Hepatocyte (in vitro differentiated cells): ENCODE measurements around the gene EPHB3. TPM values are rescaled to one million over a fixed set of nuclear protein-coding genes. Genes with fewer than 3 reads are reported as not detected.
"Not testable (repeated sequence)": the region's sequence is repeated elsewhere in the genome, so short reads cannot be mapped to it uniquely, and the experiment has no call there.

ENCODE experiments used
- DNase-seq: peaks from one replicate; pipeline ENCODE4 v3.0.0-alpha.2; 2016; ENCODE audit warnings: low spot score
- H2AFZ ChIP-seq: fragments of 200-600 bp; sonication (generic); 2 replicates; pipeline ENCODE4 v1.6.0; 2016; ENCODE audit warnings: antibody characterized with exemption, mild to moderate bottlenecking
- H3K27ac ChIP-seq: fragments of 200-600 bp; sonication (generic); 2 replicates; pipeline ENCODE4 v1.5.1; 2016; ENCODE audit warnings: mild to moderate bottlenecking
- H3K27me3 ChIP-seq: fragments of 200-600 bp; sonication (generic); 2 replicates; pipeline ENCODE4 v1.6.1; 2016
- H3K36me3 ChIP-seq: fragments of 200-600 bp; sonication (generic); replicated peaks from 2 replicates; pipeline ENCODE4 v1.5.1; 2016; ENCODE audit warnings: low read depth; ENCODE audit not compliant: insufficient read depth
- H3K4me1 ChIP-seq: fragments of 200-600 bp; sonication (generic); 2 replicates; pipeline ENCODE4 v1.5.1; 2016; ENCODE audit warnings: mild to moderate bottlenecking, moderate library complexity; ENCODE audit not compliant: insufficient read depth
- H3K4me2 ChIP-seq: fragments of 200-600 bp; sonication (generic); 2 replicates; pipeline ENCODE4 v1.6.0; 2016
- H3K4me3 ChIP-seq: fragments of 200-600 bp; sonication (generic); 2 replicates; pipeline ENCODE4 v1.5.1; 2016; ENCODE audit warnings: mild to moderate bottlenecking
- H3K79me2 ChIP-seq: fragments of 200-600 bp; sonication (generic); 2 replicates; pipeline ENCODE4 v1.6.0; 2017; ENCODE audit warnings: mild to moderate bottlenecking
- H3K9me2 ChIP-seq: fragments of 200-600 bp; sonication (generic); replicated peaks from 2 replicates; pipeline ENCODE4 v1.6.0; 2017; ENCODE audit warnings: mild to moderate bottlenecking; ENCODE audit not compliant: insufficient read depth
- H3K9me3 ChIP-seq: fragments of 200-600 bp; sonication (generic); 2 replicates; pipeline ENCODE4 v1.5.1; 2016; ENCODE audit warnings: low read depth, mild to moderate bottlenecking
- H4K20me1 ChIP-seq: fragments of 200-600 bp; sonication (generic); 2 replicates; pipeline ENCODE4 v1.6.0; 2016; ENCODE audit warnings: mild to moderate bottlenecking; ENCODE audit not compliant: insufficient read depth, poor library complexity, severe bottlenecking
- CTCF ChIP-seq: fragments of 200-600 bp; sonication (generic); IDR thresholded peaks from 2 replicates; pipeline ENCODE4 v1.5.1; 2016; ENCODE audit warnings: antibody characterized with exemption, mild to moderate bottlenecking; ENCODE audit not compliant: poor library complexity
- EZH2 ChIP-seq: fragments of 200-600 bp; sonication (generic); IDR thresholded peaks from 2 replicates; pipeline ENCODE4 v1.6.1; 2016; ENCODE audit warnings: antibody characterized with exemption, mild to moderate bottlenecking, borderline replicate concordance
- EZH2phosphoT487 ChIP-seq: fragments of 200-600 bp; sonication (generic); IDR thresholded peaks from one replicate; pipeline ENCODE4 v1.6.1; 2018; ENCODE audit warnings: antibody characterized with exemption, mild to moderate bottlenecking, low read depth, moderate library complexity; ENCODE audit not compliant: unreplicated experiment, severe bottlenecking
- WGBS: methylation state at CpG from one replicate; pipeline ENCODE4 v1.1.6; 2016; ENCODE audit warnings: low lambda C conversion rate; ENCODE audit errors: missing lambda C conversion rate; 5-methylcytosine and 5-hydroxymethylcytosine counted together
- polyA plus RNA-seq: library from polyadenylated mRNA; unstranded; fragments of >200 nt; fragmentation: Nextera tagmentation; extraction: Ambion mirVana; gene quantifications from 2 replicates; pipeline ENCODE4 v1.2.1, GENCODE V29; 2016
- total RNA-seq: library from RNA; depleted of rRNA; stranded (reverse); fragments of >200 nt; gene quantifications from 2 replicates; pipeline ENCODE4 v1.2.3, GENCODE V29; 2014

Gene EPHB3
- total and polyA plus RNA-seq, 2 experiments from 2014 or later = 11.0 to 22.0 TPM

- H2AFZ ChIP-seq = no peak overlapping the region
- no peak overlapping the region for H3K4me2 ChIP-seq
- H3K4me3 ChIP-seq = no peak overlapping the region
- no peaks in the 10 kb centered on the region for H3K4me1 ChIP-seq
- no peaks in the 10 kb centered on the region for H3K79me2 ChIP-seq
- H3K9me3 ChIP-seq = no peaks in the 10 kb centered on the region
- no peaks in the 10 kb centered on the region for H3K9me2 ChIP-seq
- no peak overlapping the region for H3K27ac ChIP-seq
- H4K20me1 ChIP-seq = no peaks in the 10 kb centered on the region
- no peak for DNase-seq
- 81% methylated on average over 6 of the region's 6 CpGs for WGBS
- TF ChIP-seq EZH2phosphoT487 = no peak
- H3K27me3 ChIP-seq = no peaks in the 10 kb centered on the region
- H3K36me3 ChIP-seq = no peaks in the 10 kb centered on the region
Measured at GRCh38 chr3:184610245-184610871, 48.8 kb downstream of the EPHB3 start.

- Histone ChIP-seq H3K9me2 (no peaks in the 10 kb centered on the region), H3K9me3 (no peaks in the 10 kb centered on the region), H3K4me3 (no peak overlapping the region), H3K27me3 (no peaks in the 10 kb centered on the region), H3K4me1 (no peaks in the 10 kb centered on the region), H3K27ac (peak overlapping the region; percentile 17), H4K20me1 (no peaks in the 10 kb centered on the region), H2AFZ (no peak overlapping the region), H3K4me2 (no peak overlapping the region), H3K79me2 (no peaks in the 10 kb centered on the region), H3K36me3 (no peaks in the 10 kb centered on the region)
- DNase-seq = no peak
- TF ChIP-seq CTCF (no peak), EZH2phosphoT487 (no peak), EZH2 (no peak)
- WGBS = 79% methylated on average over 8 of the region's 8 CpGs
Measured at GRCh38 chr3:184611607-184612281, 50.2 kb downstream of the EPHB3 start.

- no peak for TF ChIP-seq CTCF
- no peak for TF ChIP-seq EZH2
- no peak for TF ChIP-seq EZH2phosphoT487
- Histone ChIP-seq H3K27ac (no peak overlapping the region), H3K4me1 (no peaks in the 10 kb centered on the region), H3K4me2 (no peak overlapping the region), H3K79me2 (no peaks in the 10 kb centered on the region), H3K9me2 (no peaks in the 10 kb centered on the region), H4K20me1 (no peaks in the 10 kb centered on the region), H3K27me3 (no peaks in the 10 kb centered on the region), H2AFZ (no peak overlapping the region), H3K4me3 (no peak overlapping the region), H3K9me3 (no peaks in the 10 kb centered on the region), H3K36me3 (no peaks in the 10 kb centered on the region)
- no peak for DNase-seq
- 95% methylated on average over 1 of the region's 1 CpG for WGBS
Measured at GRCh38 chr3:184615396-184615795, 53.8 kb downstream of the EPHB3 start.

GRCh38 chr3:184616436-184616835 is 54.9 kb downstream of the EPHB3 start:
- Histone ChIP-seq H3K9me3 (no peaks in the 10 kb centered on the region), H2AFZ (no peak overlapping the region), H3K9me2 (no peaks in the 10 kb centered on the region), H3K27me3 (no peaks in the 10 kb centered on the region), H3K4me2 (no peak overlapping the region), H3K4me3 (no peak overlapping the region), H3K27ac (no peak overlapping the region), H3K36me3 (no peaks in the 10 kb centered on the region), H3K79me2 (no peaks in the 10 kb centered on the region), H3K4me1 (peaks cover 7% of the 10 kb centered on the region), H4K20me1 (no peaks in the 10 kb centered on the region)
- no peak for TF ChIP-seq CTCF
- no peak for TF ChIP-seq EZH2
- TF ChIP-seq EZH2phosphoT487 = no peak
- WGBS = 57% methylated on average over 5 of the region's 5 CpGs
- no peak for DNase-seq

GRCh38 chr3:184617306-184617705 is 55.7 kb downstream of the EPHB3 start:
- not testable (repeated sequence) for H2AFZ ChIP-seq, H3K9me3 ChIP-seq, H3K27ac ChIP-seq, H4K20me1 ChIP-seq, H3K36me3 ChIP-seq, H3K4me3 ChIP-seq, DNase-seq, H3K9me2 ChIP-seq, H3K79me2 ChIP-seq, H3K4me1 ChIP-seq, H3K27me3 ChIP-seq, H3K4me2 ChIP-seq
- 86% methylated on average over 4 of the region's 4 CpGs for WGBS
